Smooth muscle cell of the brain vasculature (primary cell): ENCODE measurements around the gene CD7.
A peak's percentile ranks its signal among the peaks of the same experiment; 100 is the strongest.
"Not testable (repeated sequence)": the region's sequence is repeated elsewhere in the genome, so short reads cannot be mapped to it uniquely, and the experiment has no call there.

Experiments
- DNase-seq: peaks from one replicate; pipeline ENCODE4 v3.0.0-alpha.2; 2012; ENCODE audit warnings: low read depth, low spot score

Gene CD7

DNA sequence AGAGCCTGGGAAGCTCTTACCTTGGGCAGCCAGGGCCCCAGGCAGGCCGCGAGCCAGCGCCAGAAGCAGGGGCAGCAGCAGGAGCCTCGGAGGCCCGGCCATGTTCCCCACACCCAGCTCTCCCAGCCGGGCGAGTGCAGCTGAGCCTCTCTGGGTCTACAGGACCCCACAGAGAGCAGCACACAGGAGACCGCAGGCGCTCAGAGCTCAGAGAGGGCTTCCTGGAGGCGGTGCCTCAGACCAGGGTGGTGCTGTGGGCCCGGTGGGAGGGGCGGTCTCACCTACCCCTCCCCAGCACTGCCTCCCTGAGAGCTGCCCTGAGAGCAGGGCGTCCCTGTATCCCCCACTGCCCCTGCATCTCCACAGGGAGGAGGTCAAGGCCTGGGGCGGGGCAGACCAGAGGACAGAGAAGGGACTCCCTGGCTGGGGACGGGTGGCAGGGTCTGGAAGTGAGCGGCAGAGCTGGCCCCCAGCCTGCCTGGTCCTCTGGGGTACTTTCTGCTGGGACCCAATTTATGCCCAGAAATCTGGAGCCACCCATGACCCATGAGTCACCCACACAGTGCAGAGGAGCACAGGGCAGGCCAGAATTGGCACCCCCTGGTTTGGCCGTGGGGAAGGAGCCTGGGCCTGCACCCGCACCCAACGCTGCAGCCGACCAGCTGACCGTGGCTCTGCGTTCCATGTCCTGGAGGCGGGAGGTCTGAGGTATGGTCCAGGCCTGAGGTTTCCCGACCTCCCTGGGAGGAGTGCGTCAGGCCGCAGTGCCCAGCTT lies at the start of gene CD7:
CD7 (minus strand) TSS at position 215 of the 775 bp plus-strand sequence; CDS start at position 102, 113 bp downstream.
- DNase-seq, result no peak

DNA sequence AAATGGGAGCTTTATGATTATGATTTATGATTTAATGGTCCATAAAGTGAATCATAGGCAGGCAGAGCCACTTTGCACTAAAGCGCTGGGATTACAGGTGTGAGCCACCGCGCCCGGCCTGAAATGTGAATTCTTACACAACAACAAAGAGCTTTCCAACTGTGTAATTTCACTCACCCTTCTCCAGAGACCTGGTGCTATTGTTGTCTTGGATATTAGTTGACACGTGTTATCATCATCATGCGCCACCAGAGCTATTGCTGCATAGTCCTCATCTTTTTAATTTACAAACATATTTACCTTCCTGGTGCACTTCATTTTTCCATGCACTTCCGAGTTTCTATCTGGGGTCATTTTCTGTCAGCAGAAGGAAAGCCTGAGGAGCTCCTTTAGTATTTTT lies 49.3 kb upstream of the CD7 start:
- no peak for DNase-seq

DNA sequence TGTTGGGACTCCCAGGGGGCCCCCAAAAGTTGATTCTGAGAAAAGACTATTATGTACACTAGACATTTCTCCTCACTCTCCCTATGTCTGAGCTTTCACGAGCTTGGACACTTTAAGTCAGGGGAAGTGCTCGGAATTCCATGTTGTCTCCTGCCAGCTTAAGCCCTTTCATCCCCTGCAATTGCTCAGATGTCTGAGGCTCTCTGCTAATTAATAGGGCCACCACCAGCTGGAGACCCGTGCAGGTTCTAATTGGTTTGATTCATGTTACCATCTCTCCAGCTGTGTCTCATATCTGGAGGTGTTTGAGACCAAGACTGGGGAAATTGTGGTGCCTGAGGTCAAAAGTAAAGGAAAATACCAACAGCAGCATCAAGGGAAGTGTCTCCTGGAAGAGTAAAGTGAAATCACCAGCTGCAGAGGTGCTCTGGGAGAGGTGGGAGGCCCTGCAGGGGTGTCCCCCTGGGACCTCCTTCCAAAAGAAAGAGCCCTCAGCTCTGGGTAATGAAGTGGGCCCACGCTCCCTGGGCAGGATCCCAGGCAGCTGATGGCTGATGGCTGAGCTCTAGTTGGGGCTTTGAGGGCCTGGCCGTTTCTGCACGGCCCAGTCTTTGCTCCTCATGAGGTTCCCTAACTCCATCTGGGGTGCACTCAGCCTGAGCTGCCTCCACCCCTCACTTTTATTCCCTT lies 48.3 kb upstream of the CD7 start:
- DNase-seq, result no peak

DNA sequence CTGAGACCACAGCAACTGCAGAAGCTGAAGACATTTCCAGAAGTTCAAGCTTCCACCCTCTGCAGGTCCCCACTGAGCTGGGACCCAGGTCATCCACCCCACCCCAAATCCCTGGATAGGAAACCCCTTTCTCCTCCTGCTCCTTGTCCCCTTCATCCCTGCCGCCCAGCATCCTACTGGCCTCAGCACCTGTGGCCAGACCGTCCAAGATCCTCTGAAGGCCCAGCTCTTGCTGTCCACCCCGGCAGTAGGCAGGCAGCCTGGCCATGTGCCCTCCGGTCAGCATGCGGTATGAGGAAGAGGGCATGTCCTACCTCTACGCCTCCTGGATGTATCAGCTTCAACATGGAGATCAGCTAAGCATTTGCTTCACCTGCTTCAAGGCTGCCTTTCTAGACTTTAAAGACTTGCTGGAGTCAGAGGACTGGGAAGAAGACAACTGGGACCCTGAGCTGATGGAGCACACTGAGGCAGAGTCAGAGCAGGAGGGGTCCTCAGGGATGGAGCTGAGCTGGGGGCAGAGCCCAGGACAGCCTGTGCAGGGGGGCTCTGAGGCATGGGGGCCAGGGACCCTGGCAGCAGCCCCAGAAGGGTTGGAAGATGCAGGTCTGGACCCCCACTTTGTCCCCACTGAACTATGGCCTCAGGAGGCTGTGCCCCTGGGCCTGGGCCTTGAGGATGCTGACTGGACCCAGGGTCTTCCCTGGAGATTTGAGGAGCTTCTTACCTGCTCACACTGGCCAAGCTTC lies 44.7 kb upstream of the CD7 start:
- DNase-seq, result no peak

DNA sequence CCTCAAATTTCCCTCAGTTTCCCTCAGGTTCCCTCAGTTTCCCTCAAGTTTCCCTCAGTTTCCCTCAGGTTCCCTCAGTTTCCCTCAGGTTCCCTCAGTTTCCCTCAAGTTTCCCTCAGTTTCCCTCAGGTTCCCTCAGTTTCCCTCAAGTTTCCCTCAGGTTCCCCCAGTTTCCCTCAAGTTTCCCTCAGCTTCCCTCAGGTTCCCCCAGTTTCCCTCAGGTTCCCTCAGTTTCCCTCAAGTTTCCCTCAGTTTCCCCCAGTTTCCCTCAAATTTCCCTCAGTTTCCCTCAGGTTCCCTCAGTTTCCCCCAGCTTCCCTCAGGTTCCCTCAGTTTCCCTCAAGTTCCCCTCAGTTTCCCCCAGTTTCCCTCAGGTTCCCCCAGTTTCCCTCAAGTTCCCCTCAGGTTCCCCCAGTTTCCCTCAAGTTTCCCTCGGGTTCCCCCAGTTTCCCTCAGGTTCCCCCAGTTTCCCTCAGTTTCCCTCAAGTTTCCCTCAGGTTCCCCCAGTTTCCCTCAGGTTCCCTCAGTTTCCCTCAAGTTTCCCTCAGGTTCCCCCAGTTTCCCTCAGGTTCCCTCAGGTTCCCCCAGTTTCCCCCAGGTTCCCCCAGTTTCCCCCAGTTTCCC lies 42.2 kb upstream of the CD7 start:
- DNase-seq, result not testable (repeated sequence)

DNA sequence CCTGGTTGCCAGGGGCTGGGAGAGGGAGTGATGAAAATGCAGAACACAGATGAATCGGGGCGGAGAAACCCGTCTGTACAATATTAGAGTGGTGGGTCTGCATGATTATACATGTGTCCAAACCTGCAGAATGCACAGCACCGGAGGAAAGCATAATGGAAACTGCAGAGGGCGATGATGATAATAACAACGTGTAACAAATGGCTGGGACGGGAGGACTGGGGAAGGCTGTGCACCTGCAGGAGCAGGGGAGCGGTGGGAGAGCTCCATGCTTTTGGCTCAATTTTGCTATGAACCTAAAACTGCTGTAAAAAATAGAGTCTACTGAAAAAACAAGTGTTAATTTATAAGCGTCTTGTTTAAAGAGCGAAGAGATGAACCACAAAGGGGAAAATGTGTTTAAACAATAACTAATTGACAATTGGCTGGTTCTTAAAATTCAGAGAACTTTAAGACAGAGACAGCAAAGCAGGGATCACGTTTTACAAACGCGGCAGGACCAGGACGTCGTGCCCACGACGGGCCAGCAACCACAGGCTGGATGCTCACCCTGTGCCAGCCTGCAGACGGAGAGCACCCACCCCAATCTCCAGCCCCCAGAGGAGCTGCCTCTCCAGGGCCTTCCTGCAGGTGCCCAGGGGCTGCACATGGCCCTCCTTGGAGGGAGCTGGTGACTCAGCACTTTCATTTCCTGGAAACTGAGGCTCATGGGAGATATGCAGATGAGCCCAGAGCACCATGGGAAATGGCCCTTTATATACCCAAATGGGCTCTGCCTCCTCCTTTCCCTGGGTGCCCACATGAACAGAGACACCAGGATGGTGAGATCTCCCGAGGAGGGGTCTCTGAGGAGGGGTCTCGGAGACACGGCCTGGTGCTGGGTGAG lies 41.3 kb upstream of the CD7 start, which contains the start of gene TEX19:
TEX19 (plus strand) TSS at position 783 of the 886 bp plus-strand sequence. CDS start 2,904 bp downstream, outside the sequence.
- no peak for DNase-seq

DNA sequence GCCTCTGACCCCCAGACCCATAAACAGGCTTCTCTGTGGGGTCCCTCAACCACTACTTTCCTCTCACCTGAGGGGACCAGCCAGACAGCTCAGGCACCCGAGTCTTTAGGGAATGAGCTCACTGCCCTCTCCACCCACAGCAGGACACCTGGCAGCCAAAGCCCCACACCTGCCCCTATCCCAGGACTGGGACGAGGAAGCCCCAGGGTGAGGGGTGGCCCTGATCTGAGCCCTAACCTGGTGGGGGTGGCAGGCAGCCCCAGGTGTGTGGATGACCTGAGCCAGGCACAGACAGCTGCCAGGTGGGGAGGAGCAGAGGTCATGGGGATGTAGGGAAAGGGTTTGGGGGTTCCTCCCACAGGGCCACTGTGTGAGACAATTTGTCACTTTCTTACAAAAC lies 40.0 kb upstream of the CD7 start:
- no peak for DNase-seq

DNA sequence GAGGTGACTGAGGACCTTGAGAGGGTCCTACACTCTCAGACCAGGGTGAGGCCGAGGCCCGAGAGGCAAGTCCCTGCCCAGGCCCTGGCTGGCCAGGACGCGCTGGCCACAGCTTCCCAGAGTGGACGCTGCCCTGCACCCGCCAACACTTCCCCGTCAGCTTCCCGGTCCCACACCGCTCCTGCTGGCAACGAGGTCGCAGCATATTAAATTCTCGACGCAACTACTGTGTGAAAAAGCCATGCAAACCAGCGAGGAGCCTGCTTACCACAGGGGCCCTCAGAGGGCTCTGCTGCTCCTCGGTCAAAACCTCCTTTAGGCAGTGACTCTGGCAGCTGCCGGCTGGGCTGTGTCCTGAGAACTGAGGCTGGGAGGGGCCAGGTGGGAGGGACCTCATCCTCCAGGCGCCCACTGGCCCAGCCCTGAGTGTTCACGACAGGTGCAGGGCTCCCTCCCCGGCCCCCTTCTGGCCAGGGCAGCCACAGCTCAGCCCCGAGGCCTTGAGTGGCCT lies 39.5 kb upstream of the CD7 start:
- no peak for DNase-seq

DNA sequence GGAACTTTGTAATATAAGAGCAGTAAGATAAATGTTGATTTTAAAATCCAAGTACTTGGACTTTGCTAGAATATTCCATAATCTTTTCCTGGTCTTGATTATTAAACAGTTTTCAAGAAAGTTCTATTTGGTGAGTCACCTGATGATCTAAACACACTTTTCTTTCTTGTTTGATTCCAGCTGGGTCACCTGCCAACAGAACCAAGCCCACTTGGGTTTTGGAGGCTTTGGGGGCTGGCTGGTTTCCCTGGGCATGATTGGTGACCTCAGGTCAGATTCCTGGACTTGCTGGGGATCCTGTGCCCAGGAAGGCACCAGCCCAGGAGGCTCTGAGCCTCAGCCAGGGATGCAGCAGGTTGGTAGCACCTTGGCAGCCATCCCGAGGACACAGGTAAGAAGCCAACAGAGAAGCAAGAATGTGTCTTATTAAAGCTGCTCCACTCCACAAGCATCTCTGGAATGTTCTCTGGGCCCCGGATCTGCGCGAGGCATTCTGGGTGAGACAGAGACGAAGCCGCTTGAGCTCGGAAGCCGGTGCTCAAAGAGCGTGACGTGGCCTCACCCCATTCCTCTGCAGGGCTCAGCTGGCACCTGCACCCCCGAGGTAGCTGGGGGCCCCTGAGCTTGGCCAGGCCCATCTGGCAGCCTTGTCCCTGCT lies 38.5 kb upstream of the CD7 start:
- no peak for DNase-seq

DNA sequence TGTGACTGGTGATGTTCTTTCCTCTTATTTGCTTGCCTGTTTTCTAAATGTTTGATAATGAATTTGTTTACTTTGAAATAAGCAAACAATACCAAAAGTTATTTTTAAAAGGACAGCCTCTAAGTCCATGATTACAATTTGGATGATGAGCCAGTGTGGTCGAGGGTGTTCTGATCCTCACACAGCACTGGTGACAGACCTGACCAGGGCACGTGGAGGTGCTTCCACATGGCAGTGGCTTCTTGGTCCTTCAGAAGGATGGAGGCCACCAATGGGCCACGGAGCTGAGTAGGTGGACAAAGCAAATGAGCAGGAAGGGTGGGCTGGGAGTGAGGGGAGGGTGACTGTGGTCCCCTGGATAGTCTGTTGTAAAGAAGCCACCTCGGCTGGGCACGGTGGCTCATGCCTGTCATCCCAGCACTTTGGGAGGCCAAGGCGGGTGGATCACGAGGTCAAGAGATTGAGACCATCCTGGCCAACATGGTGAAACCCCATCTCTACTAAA lies 37.4 kb upstream of the CD7 start:
- no peak for DNase-seq

DNA sequence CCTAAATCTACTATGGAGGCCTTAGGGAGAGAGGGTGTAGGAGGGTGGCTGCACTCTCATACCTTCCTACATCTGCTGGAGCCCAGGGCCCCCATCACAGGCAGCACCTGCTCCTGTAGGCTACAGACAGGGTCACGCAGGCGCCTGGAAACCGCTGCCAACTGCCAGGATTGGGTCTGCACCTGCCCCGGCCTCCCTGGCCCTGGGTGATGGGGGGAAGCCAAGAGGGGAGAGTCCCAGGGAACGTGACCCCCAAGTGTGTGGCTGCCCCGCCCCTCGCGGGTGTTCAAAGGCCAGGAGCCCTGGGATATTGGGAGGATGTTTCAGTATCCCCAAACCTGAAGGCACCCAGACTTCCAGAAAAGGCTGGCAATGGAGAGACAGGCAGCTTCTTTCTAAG lies 36.1 kb upstream of the CD7 start:
- no peak for DNase-seq

DNA sequence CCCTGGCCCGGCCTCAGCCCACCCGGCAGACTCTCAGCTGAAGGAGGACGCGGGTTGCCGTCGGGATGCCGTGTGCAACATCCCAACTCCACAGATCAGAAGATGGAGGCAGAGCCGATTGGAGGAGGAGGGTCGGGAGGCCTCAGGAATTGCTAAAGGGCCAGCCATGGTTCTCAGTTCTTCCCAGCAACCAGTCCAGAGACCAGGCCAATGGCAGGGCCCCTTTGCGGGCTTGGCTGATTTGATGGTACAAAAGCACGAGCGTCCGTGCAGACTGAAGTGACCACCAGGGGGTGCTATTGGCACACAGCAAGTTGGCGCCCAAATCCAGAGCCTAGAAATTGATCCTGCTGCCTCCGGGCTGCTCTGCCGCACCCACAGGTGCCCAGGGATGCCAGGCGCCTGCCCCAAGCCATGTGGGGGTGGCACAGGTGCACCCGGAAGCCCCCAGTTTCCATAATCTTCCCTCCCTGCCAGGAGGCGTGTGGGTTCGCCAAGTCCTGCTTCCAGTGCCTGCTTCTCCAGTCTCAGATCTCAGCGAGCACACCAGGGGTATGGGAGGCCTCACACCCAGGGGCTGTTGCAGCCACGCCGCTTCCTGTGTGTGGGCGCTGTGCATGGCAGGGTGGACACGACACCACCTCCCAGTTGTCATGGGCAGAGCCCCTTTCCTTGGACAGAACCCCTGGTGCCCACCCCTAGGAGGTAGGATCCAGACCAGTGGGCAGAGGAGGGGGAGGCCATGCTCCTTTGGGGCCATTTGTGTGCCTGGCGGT lies 34.5 kb upstream of the CD7 start:
- DNase-seq, result peak; percentile 86

DNA sequence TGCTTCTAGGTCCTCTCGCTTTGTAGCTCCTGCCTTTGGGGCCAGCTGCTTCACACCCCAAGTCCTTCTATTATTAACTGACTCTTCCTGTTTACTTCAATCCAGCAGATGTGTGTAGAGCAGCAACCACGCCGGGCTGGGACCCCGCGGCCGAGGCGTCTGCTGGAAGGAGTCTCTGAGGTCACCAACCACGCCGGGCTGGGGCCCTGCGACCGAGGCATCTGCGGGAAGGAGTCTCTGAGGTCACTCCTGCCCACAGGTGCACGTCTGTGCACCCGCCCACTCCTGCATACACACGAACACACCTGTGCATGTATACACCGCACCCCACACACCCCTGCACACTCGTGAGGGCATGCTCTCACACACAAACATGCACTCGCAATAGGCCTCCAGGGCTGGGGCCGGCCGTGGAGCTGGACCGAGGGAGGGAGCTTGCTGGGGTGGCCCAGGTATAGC lies 33.9 kb upstream of the CD7 start:
- DNase-seq, result no peak

DNA sequence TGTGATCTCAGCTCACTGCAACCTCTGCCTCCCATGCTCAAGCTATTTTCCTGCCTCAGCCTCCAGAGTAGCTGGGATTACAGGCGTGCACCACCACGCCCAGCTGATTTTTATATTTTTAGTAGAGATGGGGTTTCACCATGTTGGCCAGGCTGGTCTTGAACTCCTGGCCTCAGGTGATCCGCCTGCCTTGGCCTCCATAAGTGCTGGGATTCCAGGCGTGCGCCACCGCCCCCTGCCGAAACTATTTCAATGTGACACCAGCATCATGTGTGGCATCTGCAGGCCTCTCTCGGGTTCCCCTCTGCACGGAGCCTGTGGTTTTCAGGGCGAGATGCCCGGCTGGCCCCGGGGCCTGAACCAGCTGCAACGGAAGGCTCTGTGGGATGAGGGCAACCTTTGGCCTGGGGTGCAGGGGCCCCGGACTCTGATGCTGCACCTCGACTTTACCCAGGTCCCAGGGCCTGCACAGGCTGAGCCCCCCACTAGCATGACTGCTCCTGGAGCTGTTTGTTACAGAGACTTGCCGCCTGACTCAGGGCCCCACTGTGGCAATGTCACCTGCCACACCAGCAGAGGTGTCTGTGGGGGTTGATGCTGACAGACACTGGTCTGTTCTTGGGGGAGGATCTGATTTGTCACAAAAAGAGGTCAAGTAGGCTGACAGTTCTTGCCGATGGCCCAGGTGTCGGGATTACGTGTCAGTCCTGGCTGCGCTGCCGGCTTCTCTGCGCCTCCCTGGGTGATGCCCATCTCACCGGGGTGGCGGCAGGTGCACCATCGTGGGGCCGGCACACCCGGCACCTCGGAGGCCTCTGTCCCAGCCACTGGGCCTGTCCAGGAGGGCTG lies 33.0 kb upstream of the CD7 start:
- DNase-seq, result no peak

DNA sequence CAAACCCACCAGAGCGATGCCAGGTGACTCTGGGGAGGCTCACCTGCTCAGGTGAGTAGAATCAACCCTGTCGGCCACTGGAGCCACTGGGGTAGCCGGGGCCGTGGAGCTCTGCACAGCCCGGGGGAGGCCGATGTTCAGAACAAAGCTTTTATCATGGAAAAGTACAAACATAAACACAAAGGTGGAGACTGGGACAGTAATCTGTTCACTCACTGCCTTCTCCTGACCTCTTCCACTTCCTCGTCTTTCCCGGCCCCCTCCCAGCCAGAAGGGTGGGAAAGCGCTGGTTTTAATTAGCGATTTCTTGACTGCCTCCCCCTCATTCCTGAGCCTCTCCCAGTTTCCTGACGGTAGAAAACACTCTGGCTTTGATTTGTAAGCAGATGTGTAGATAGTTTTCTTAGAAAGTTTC lies 31.9 kb upstream of the CD7 start:
- no peak for DNase-seq

DNA sequence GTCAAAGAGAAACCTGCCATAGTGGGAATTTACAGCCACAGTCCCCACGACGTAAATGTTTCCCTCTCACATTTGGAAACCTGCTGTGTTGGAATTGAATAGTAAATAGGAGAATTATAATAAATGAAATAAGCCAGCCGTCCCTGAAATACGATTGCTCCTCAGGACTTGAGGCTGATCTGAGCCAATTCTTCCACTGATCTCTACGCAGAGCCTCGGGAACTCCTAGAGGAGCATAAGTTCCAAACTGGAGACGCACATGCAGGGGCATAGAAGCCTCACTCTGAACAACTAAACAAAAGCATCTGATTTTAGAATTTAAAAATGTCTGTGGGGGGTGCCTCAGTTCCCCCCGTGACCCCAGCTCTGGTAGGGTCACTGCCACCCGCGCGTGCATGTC lies 31.5 kb upstream of the CD7 start:
- DNase-seq, result no peak

DNA sequence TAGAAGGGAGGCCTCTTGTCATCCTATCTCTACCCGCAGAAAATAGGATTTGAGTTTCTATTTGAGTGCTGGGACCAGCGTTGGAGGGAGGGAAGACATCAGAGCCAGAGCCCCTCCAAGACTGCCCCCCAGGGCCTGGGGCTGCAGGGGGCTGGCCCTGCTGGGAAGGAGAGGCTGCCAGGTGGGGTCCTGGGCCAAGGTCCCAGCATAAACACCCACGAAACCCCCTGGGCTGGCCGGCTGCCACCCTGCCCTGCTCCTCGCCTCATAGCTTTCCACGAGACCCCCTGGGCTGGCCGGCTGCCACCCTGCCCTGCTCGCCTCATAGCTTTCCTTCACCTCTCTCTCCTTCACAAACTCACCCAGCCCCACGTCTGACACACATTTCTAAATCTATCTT lies 31.0 kb upstream of the CD7 start:
- DNase-seq, result no peak

DNA sequence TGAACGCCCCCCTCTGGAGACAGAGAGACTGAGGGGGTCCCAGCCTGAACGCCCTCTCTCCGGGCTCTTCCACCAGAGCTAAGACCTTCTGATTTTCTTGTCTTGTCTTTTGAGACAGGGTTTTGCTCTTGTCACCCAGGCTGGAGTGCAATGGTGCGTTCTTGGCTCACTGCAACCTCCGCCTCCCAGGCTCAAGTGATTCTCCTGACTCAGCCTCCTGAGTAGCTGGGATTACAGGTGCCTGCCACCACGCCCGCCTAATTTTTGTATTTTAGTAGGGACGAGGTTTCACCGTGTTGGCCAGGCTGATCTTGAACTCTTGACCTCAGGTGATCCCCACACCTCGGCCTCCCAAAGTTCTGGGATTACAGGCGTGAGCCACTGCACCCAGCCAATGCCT lies 30.6 kb upstream of the CD7 start:
- not testable (repeated sequence) for DNase-seq
